Dendritic cell treated with granulocyte-macrophage colony-stimulating factor and Interleukin-4, amounts not matched to agents 40 ng/mL and 50 ng/mL, for 4 days (primary cell): ENCODE results near the gene LGALS8.
A peak's percentile ranks its signal among the peaks of the same experiment; 100 is the strongest.

Experiments
- H3K27ac Mint-ChIP-seq: one replicate; pipeline ENCODE4 v1.8.0; 2022; ENCODE audit warnings: mild to moderate bottlenecking, mixed read lengths
- H3K27me3 Mint-ChIP-seq: one replicate; pipeline ENCODE4 v1.8.0; 2022; ENCODE audit warnings: mild to moderate bottlenecking, mixed read lengths
- H3K36me3 Mint-ChIP-seq: one replicate; pipeline ENCODE4 v1.8.0; 2022; ENCODE audit warnings: low read depth, mixed read lengths
- H3K4me1 Mint-ChIP-seq: one replicate; pipeline ENCODE4 v1.8.0; 2022; ENCODE audit warnings: low read depth, mixed read lengths
- H3K4me3 Mint-ChIP-seq: one replicate; pipeline ENCODE4 v1.8.0; 2022; ENCODE audit warnings: mild to moderate bottlenecking, moderate library complexity, mixed read lengths
- H3K9me3 Mint-ChIP-seq: one replicate; pipeline ENCODE4 v1.8.0; 2022; ENCODE audit warnings: mixed read lengths
- intact Hi-C: fragments of 100-400 bp; cut with micrococcal nuclease; formaldehyde crosslinking; loops from one replicate; pipeline ENCODE4 v1.15.0; 2022

Gene LGALS8

DNA sequence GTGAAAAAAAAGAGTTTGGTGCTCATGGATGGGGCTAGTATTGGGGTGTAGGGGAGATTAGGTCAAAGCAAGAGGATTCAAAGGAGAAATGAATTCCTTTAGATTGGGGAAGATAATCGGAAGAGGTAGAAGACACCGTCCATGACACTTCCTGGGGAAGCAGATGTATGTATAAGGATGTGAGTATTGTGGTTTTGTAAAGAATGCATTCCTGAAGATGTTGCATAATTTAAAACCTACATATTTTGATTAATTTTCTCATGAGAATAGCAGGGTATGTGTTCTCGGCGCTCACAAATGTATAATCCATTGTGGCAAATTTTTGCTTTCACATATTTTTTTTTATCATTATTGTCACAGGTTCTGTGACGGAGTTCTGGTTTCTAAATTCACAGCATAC, 5.5 kb upstream of the LGALS8 start:
- Mint-ChIP-seq H3K9me3 (no peaks in the 10 kb centered on the region), H3K27me3 (no peaks in the 10 kb centered on the region), H3K27ac (no peak overlapping the region), H3K4me3 (no peak overlapping the region), H3K4me1 (peaks cover 15% of the 10 kb centered on the region), H3K36me3 (peaks cover under 1% of the 10 kb centered on the region)
- intact Hi-C loops = no loop called here

GRCh38 chr1:236520445-236521005, 3.3 kb upstream of the LGALS8 start:
- peaks cover 17% of the 10 kb centered on the region for H3K36me3 Mint-ChIP-seq
- no peak overlapping the region for H3K4me3 Mint-ChIP-seq
- H3K27me3 Mint-ChIP-seq = no peaks in the 10 kb centered on the region
- intact Hi-C loops = loop anchor here (5.0 kb wide), 1 partner anchor 238 kb away; the partner anchor contains the start of gene ERO1B
- H3K9me3 Mint-ChIP-seq = no peaks in the 10 kb centered on the region
- H3K27ac Mint-ChIP-seq = no peak overlapping the region
- H3K4me1 Mint-ChIP-seq = peaks cover 20% of the 10 kb centered on the region

DNA sequence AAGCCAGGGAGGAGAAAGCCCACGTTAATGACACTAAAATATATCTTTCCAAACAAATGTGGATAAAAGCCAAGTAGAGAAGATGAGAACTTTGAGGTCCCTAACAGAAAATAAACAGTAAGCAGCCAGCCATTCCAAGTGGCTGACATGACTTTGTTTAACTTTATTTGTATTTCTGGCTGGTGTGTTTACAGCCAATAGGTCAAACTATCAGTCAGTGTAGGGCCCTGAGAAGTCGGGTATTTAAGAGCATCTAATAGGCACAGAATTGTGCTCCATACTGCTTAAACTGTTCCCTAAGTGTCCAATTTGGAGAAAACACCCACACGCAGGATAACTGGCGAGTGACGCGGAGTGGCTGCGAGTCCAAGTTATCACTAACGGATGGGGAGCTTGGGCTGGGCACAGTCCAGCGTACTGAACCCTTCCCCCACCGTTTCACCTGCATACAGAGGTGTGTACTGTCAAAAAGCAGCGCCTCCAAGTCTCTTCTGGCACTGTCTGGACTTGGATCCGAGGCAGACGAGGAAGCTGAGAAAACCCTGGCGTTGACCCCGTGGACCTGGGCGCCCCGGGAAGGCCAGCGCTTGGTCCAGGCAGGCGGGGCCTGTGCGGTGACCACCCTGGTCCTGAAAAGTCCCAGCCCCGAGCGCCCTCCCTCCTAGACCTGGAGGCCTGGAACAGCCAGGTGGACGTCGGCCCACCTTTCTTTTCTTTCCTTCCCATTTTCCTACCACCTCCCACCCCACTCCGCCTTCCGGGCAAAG, 662 bp upstream of the LGALS8 start:
- H3K4me3 Mint-ChIP-seq = peak overlapping the region; percentile 98
- peaks cover 31% of the 10 kb centered on the region for H3K4me1 Mint-ChIP-seq
- H3K9me3 Mint-ChIP-seq = no peaks in the 10 kb centered on the region
- H3K27ac Mint-ChIP-seq = peak overlapping the region; percentile 98
- H3K27me3 Mint-ChIP-seq = no peaks in the 10 kb centered on the region
- H3K36me3 Mint-ChIP-seq = peaks cover 42% of the 10 kb centered on the region
- intact Hi-C loops = loop anchor here (5.0 kb wide), 1 partner anchor 241 kb away; the partner anchor contains the start of gene ERO1B

DNA sequence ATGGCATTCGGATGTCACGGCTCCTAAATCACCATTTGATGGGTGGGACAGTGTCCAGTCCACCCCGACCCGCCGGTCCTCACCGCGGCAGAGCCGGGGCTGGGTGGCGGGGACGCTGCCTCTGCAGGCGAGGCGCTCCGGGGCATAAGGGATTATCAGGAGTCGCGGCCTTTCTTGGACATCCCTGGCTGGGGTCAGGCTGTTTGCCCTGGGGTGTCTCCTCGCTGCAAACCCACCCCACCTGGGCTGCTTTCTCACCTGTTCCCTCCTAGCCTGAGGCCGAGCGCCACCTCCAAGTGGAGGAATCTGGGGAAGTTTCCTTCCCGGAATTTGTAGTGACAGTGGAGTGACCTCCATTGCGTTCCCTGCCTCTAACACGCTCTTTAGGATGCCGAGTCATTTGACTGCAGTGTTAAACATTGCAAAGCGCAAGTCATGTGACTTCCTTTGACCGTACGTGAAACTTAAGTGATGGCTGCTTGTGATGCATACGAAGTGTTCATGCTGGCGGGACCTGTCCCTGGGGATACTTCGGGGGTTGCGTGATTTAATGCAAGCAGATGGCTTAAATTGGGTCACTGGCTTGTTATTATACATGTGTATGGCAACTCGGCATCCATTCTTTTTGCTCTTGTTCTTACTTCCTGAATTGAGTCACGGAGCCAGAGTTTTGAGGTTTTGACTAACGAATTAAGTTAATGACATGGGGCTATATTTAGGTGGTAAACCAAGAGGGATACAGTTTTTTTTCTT, 536 bp downstream of the LGALS8 start:
- Mint-ChIP-seq H3K9me3 (no peaks in the 10 kb centered on the region), H3K27me3 (no peaks in the 10 kb centered on the region), H3K27ac (peak overlapping the region; percentile 98), H3K4me1 (peaks cover 34% of the 10 kb centered on the region), H3K4me3 (peak overlapping the region; percentile 98), H3K36me3 (peaks cover 54% of the 10 kb centered on the region)
- intact Hi-C loops = loop anchor here (5.0 kb wide), 1 partner anchor 242 kb away; the partner anchor contains the start of gene ERO1B

GRCh38 chr1:236524895-236525184, 1.1 kb downstream of the LGALS8 start:
- Mint-ChIP-seq H3K27ac (peak overlapping the region; percentile 98), H3K9me3 (no peaks in the 10 kb centered on the region), H3K36me3 (peaks cover 59% of the 10 kb centered on the region), H3K27me3 (no peaks in the 10 kb centered on the region), H3K4me3 (peak overlapping the region; percentile 98), H3K4me1 (peaks cover 34% of the 10 kb centered on the region)
- intact Hi-C loops = loop anchor here (5.0 kb wide), 1 partner anchor 243 kb away; the partner anchor contains the start of gene ERO1B

DNA sequence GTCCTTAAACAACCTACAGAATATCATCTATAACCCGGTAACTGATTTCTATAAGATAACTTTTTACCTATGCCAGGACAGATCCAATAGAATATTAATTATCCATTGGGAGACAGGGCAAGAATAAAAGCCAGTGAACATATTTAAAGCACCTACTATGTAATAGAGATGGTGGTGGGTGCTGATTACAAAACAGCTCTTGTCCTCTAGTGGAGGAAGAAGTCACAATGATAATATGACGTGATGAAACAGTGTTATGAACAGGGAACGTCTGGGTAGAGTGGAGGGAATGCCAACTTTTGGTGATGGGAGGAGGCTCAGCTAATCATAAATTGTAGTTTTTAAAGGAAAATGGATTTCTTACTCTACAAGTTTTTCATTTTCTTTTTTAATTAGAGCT, 2.3 kb downstream of the LGALS8 start:
- H3K4me1 Mint-ChIP-seq = peaks cover 46% of the 10 kb centered on the region
- peak overlapping the region; percentile 20 for H3K27ac Mint-ChIP-seq
- intact Hi-C loops = no loop called here
- H3K4me3 Mint-ChIP-seq = no peak overlapping the region
- no peaks in the 10 kb centered on the region for H3K27me3 Mint-ChIP-seq
- H3K36me3 Mint-ChIP-seq = peaks cover 72% of the 10 kb centered on the region
- no peaks in the 10 kb centered on the region for H3K9me3 Mint-ChIP-seq

DNA sequence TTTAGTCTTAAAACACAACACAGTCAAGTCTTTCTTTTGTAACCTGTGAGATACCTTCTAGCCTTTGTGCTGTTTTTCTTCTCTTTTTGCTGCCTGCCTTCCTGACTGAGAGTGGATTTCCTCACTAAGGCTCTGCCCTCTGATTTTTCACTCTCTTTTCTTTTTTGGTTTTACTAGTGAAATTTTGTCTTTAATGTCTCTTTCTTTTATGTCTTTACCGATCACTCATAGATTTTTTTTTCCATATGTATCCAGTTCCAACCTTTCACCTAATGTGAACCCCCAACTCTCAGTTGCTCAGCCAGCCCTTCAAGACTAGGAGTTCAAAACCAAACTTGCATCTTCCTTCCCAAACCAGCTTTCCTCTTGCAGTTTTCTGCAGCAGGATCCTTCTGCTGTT, 6.5 kb downstream of the LGALS8 start:
- peaks cover 86% of the 10 kb centered on the region for H3K36me3 Mint-ChIP-seq
- peak overlapping the region; percentile 1 for H3K27ac Mint-ChIP-seq
- H3K4me1 Mint-ChIP-seq = peaks cover 61% of the 10 kb centered on the region
- H3K4me3 Mint-ChIP-seq = no peak overlapping the region
- intact Hi-C loops = no loop called here
- H3K27me3 Mint-ChIP-seq = no peaks in the 10 kb centered on the region
- no peaks in the 10 kb centered on the region for H3K9me3 Mint-ChIP-seq

- Mint-ChIP-seq H3K27ac (peak overlapping the region; percentile 1), H3K4me1 (peaks cover 66% of the 10 kb centered on the region), H3K36me3 (peaks cover 89% of the 10 kb centered on the region), H3K27me3 (no peaks in the 10 kb centered on the region), H3K4me3 (no peak overlapping the region), H3K9me3 (no peaks in the 10 kb centered on the region)
- intact Hi-C loops = no loop called here
These were observed 7.2 kb downstream of the LGALS8 start for GRCh38 chr1:236530959-236531358.

GRCh38 chr1:236532850-236533249, 9.1 kb downstream of the LGALS8 start:
- intact Hi-C loops = no loop called here
- Mint-ChIP-seq H3K36me3 (peaks cover 85% of the 10 kb centered on the region), H3K27ac (peak overlapping the region; percentile 5), H3K4me1 (peaks cover 61% of the 10 kb centered on the region), H3K9me3 (no peaks in the 10 kb centered on the region), H3K4me3 (no peak overlapping the region), H3K27me3 (no peaks in the 10 kb centered on the region)

- intact Hi-C loops = no loop called here
- Mint-ChIP-seq H3K36me3 (peaks cover 85% of the 10 kb centered on the region), H3K27ac (no peak overlapping the region), H3K4me3 (no peak overlapping the region), H3K9me3 (no peaks in the 10 kb centered on the region), H3K4me1 (peaks cover 55% of the 10 kb centered on the region), H3K27me3 (no peaks in the 10 kb centered on the region)
These were observed 10.4 kb downstream of the LGALS8 start for GRCh38 chr1:236534151-236534651.

- Mint-ChIP-seq H3K4me1 (peaks cover 52% of the 10 kb centered on the region), H3K9me3 (no peaks in the 10 kb centered on the region), H3K27ac (no peak overlapping the region), H3K27me3 (no peaks in the 10 kb centered on the region), H3K4me3 (no peak overlapping the region), H3K36me3 (peaks cover 85% of the 10 kb centered on the region)
- intact Hi-C loops = no loop called here
These were observed 11.4 kb downstream of the LGALS8 start for GRCh38 chr1:236535190-236535589.

DNA sequence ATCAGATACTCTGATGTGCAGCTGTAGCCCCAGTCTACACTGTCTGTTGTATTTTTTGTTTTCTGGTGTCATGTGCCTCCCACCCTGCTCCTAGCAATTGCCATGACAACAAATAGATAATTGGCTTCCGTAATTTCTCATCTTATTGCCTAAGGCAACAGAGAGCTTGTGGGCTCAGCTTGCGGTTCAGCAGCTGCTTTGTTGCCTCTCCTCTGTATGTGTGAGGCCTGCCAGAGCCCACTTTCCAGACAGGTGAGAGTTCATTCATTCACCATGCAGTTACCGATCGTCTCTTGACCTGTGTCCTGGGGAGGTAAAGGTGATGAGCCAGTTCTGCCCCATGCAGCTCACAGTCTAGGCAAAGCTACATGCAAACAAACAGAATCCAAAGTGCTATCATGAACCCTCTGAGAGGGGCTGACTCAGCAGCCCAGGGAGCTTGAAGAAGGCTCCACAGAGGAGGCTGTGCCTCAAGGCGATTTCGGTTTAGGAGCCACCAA, 11.9 kb downstream of the LGALS8 start:
- Mint-ChIP-seq H3K36me3 (peaks cover 85% of the 10 kb centered on the region), H3K27me3 (no peaks in the 10 kb centered on the region), H3K4me3 (no peak overlapping the region), H3K9me3 (no peaks in the 10 kb centered on the region), H3K27ac (peak overlapping the region; percentile 66), H3K4me1 (peaks cover 47% of the 10 kb centered on the region)
- intact Hi-C loops = no loop called here

GRCh38 chr1:236536540-236536939, 12.8 kb downstream of the LGALS8 start:
- no peaks in the 10 kb centered on the region for H3K9me3 Mint-ChIP-seq
- H3K36me3 Mint-ChIP-seq = peaks cover 81% of the 10 kb centered on the region
- peak overlapping the region; percentile 66 for H3K27ac Mint-ChIP-seq
- no peak overlapping the region for H3K4me3 Mint-ChIP-seq
- peaks cover 39% of the 10 kb centered on the region for H3K4me1 Mint-ChIP-seq
- intact Hi-C loops = no loop called here
- no peaks in the 10 kb centered on the region for H3K27me3 Mint-ChIP-seq
